ENCODE results near the gene NPEPL1.

GRCh38 chr20:58737198-58737597, 44.6 kb downstream of the NPEPL1 start:
- TF ChIP-seq CTCF (IDR thresholded peaks at IDR 0.05): no peak
- no peak for TF ChIP-seq POLR2A (IDR thresholded peaks at IDR 0.05)
